MM.1S (cell line): Measurements from ENCODE around the gene TRIM42.

Experiments used
- DNase-seq: peaks from one replicate; pipeline ENCODE4 v3.0.0-alpha.2; 2015
- H2AFZ ChIP-seq: fragments of 300-600 bp; sonication (generic); 2 replicates; pipeline ENCODE4 v1.6.0; 2016; ENCODE audit warnings: antibody characterized with exemption, low read length
- H3F3A ChIP-seq: fragments of 300-600 bp; sonication (generic); 2 replicates; pipeline ENCODE4 v1.6.1; 2016; ENCODE audit warnings: mild to moderate bottlenecking, antibody characterized with exemption, low read length, moderate library complexity, mixed read lengths; ENCODE audit not compliant: insufficient read depth
- H3K27ac ChIP-seq: fragments of 300-600 bp; sonication (generic); 2 replicates; pipeline ENCODE4 v1.5.1; 2016; ENCODE audit warnings: mild to moderate bottlenecking, low read length
- H3K27me3 ChIP-seq: fragments of 300-600 bp; sonication (generic); replicated peaks from 2 replicates; pipeline ENCODE4 v1.6.0; 2016; ENCODE audit warnings: low read length; ENCODE audit not compliant: insufficient read depth
- H3K36me3 ChIP-seq: fragments of 300-600 bp; sonication (generic); replicated peaks from 2 replicates; pipeline ENCODE4 v1.6.1; 2016; ENCODE audit warnings: mild to moderate bottlenecking, low read length, mixed read lengths; ENCODE audit not compliant: insufficient read depth
- H3K4me1 ChIP-seq: fragments of 300-600 bp; sonication (generic); 2 replicates; pipeline ENCODE4 v1.6.1; 2016; ENCODE audit warnings: low read length, mixed read lengths
- H3K4me2 ChIP-seq: fragments of 300-600 bp; sonication (generic); 2 replicates; pipeline ENCODE4 v1.6.0; 2016; ENCODE audit warnings: low read depth, low read length
- H3K4me3 ChIP-seq: fragments of 300-600 bp; sonication (generic); 2 replicates; pipeline ENCODE4 v1.5.1; 2016; ENCODE audit warnings: low read length, mixed read lengths
- H3K79me2 ChIP-seq: fragments of 300-600 bp; sonication (generic); 2 replicates; pipeline ENCODE4 v1.6.1; 2016; ENCODE audit warnings: mixed run types, low read length, mixed read lengths
- H3K9ac ChIP-seq: fragments of 300-600 bp; sonication (generic); 2 replicates; pipeline ENCODE4 v1.6.1; 2016; ENCODE audit warnings: low read length, mixed read lengths
- H3K9me2 ChIP-seq: fragments of 300-600 bp; sonication (generic); replicated peaks from 2 replicates; pipeline ENCODE4 v1.6.1; 2016; ENCODE audit warnings: mild to moderate bottlenecking, low read length, mixed read lengths; ENCODE audit not compliant: insufficient read depth
- H3K9me3 ChIP-seq: fragments of 300-600 bp; sonication (generic); replicated peaks from 2 replicates; pipeline ENCODE4 v1.6.1; 2016; ENCODE audit warnings: mild to moderate bottlenecking, low read length, mixed read lengths; ENCODE audit not compliant: insufficient read depth
- H4K20me1 ChIP-seq: fragments of 300-600 bp; sonication (generic); 2 replicates; pipeline ENCODE4 v1.6.1; 2016; ENCODE audit warnings: mild to moderate bottlenecking, low read length, moderate library complexity, mixed read lengths; ENCODE audit not compliant: insufficient read depth
- CTCF ChIP-seq: fragments of 300-600 bp; sonication (generic); IDR thresholded peaks from 2 replicates; pipeline ENCODE4 v1.5.1; 2016; ENCODE audit warnings: antibody characterized with exemption, low read length, mixed read lengths
- EZH2 ChIP-seq: fragments of 300-600 bp; sonication (generic); optimal IDR thresholded peaks from 2 replicates; pipeline ENCODE3; 2017; ENCODE audit warnings: low read depth, mild to moderate bottlenecking, antibody characterized with exemption, low read length, mixed read lengths
- EZH2phosphoT487 ChIP-seq: fragments of 300-600 bp; sonication (generic); IDR thresholded peaks from 2 replicates; pipeline ENCODE4 v1.6.1; 2018; ENCODE audit warnings: antibody characterized with exemption, low read length

Gene TRIM42

GRCh38 chr3:140686948-140687347, 9.1 kb downstream of the TRIM42 start:
- Histone ChIP-seq H3K4me2 (no peak overlapping the region), H3K9me3 (no peaks in the 10 kb centered on the region), H3K79me2 (no peaks in the 10 kb centered on the region), H3K9me2 (no peaks in the 10 kb centered on the region), H4K20me1 (no peaks in the 10 kb centered on the region), H3K27me3 (no peaks in the 10 kb centered on the region), H3K27ac (no peak overlapping the region), H3F3A (no peaks in the 10 kb centered on the region), H3K4me1 (no peaks in the 10 kb centered on the region), H3K4me3 (no peak overlapping the region), H3K36me3 (no peaks in the 10 kb centered on the region), H2AFZ (no peak overlapping the region), H3K9ac (no peak overlapping the region)
- DNase-seq, result no peak
- TF ChIP-seq EZH2phosphoT487 (no peak), CTCF (no peak), EZH2 (no peak)

GRCh38 chr3:140695361-140696061, 17.6 kb downstream of the TRIM42 start:
- Histone ChIP-seq H3F3A (no peaks in the 10 kb centered on the region), H3K4me1 (no peaks in the 10 kb centered on the region), H3K79me2 (no peaks in the 10 kb centered on the region), H3K4me3 (no peak overlapping the region), H3K9me3 (no peaks in the 10 kb centered on the region), H3K9me2 (no peaks in the 10 kb centered on the region), H4K20me1 (no peaks in the 10 kb centered on the region), H3K36me3 (no peaks in the 10 kb centered on the region), H3K9ac (no peak overlapping the region), H3K4me2 (no peak overlapping the region), H3K27ac (no peak overlapping the region), H2AFZ (no peak overlapping the region), H3K27me3 (no peaks in the 10 kb centered on the region)
- DNase-seq, result peak; percentile 10
- TF ChIP-seq EZH2phosphoT487 (no peak), EZH2 (no peak), CTCF (no peak)

GRCh38 chr3:140699516-140700231, 21.8 kb downstream of the TRIM42 start:
- TF ChIP-seq EZH2, result no peak

GRCh38 chr3:140702281-140702680, 24.4 kb downstream of the TRIM42 start:
- no peaks in the 10 kb centered on the region for H3K79me2 ChIP-seq
- no peaks in the 10 kb centered on the region for H3K9me3 ChIP-seq
- TF ChIP-seq CTCF (no peak), EZH2 (no peak), EZH2phosphoT487 (no peak)
- H3K4me1 ChIP-seq, result no peaks in the 10 kb centered on the region
- no peak overlapping the region for H3K27ac ChIP-seq
- no peaks in the 10 kb centered on the region for H3K36me3 ChIP-seq
- no peaks in the 10 kb centered on the region for H3K9me2 ChIP-seq
- no peak overlapping the region for H3K4me2 ChIP-seq
- no peak overlapping the region for H2AFZ ChIP-seq
- no peak overlapping the region for H3K4me3 ChIP-seq
- H4K20me1 ChIP-seq, result no peaks in the 10 kb centered on the region
- no peak for DNase-seq
- no peaks in the 10 kb centered on the region for H3F3A ChIP-seq
- no peak overlapping the region for H3K9ac ChIP-seq
- H3K27me3 ChIP-seq, result no peaks in the 10 kb centered on the region

More at GRCh38 chr3:140699516-140700231, 21.8 kb downstream of the TRIM42 start:
- Histone ChIP-seq H3K4me2 (no peak overlapping the region), H3K79me2 (no peaks in the 10 kb centered on the region), H3K9ac (no peak overlapping the region), H3K36me3 (no peaks in the 10 kb centered on the region), H3F3A (no peaks in the 10 kb centered on the region), H3K27ac (no peak overlapping the region), H4K20me1 (no peaks in the 10 kb centered on the region), H3K4me1 (no peaks in the 10 kb centered on the region), H3K27me3 (no peaks in the 10 kb centered on the region), H3K9me2 (no peaks in the 10 kb centered on the region), H3K9me3 (no peaks in the 10 kb centered on the region), H3K4me3 (no peak overlapping the region), H2AFZ (no peak overlapping the region)
- DNase-seq, result no peak
